Breast epithelium (tissue), 3 donors: ENCODE measurements around the gene TENM4.

Experiments used
- CTCF ChIP-seq, 3 donors: fragments of 450-650 bp; IDR thresholded peaks; one replicate each; pipeline ENCODE4 v1.5.1; 2016 to 2017; ENCODE audit warnings: antibody characterized with exemption in 3 of 3, mild to moderate bottlenecking in 3 of 3, moderate library complexity in 3 of 3
- POLR2A ChIP-seq: fragments of 450-650 bp; IDR thresholded peaks from one replicate; pipeline ENCODE4 v1.6.1; 2016; ENCODE audit warnings: antibody characterized with exemption, mild to moderate bottlenecking, moderate library complexity
- POLR2AphosphoS5 ChIP-seq, 3 donors: sonication (generic); formaldehyde crosslinking; IDR thresholded peaks; one replicate each; pipeline ENCODE4 v1.6.1; 2017; ENCODE audit warnings: antibody characterized with exemption in 3 of 3

- TF ChIP-seq CTCF (IDR thresholded peaks at IDR 0.05) (no peak), POLR2A (no peak), POLR2AphosphoS5 (IDR thresholded peaks at IDR 0.05) (no peak)
Measured at GRCh38 chr11:78987748-78988147, 453.1 kb downstream of the TENM4 start.
